BJ (cell line): ENCODE measurements around the gene CDHR3. TPM values are rescaled to one million over a fixed set of nuclear protein-coding genes. Genes with fewer than 3 reads are reported as not detected.

ENCODE experiments used
- CTCF ChIA-PET: fragments of 350-600 bp; formaldehyde crosslinking; extraction: SDS; loops from one replicate; lab custom pipeline; 2021; ENCODE audit warnings: antibody characterized with exemption, inconsistent platforms; lab: Yijun Ruan, JAX
- POLR2A ChIA-PET: fragments of 300-600 bp; sonication (Branson Sonifier 250); formaldehyde crosslinking; extraction: SDS; loops from one replicate; lab custom pipeline; 2021; ENCODE audit warnings: antibody characterized with exemption; lab: Charles Lee
- DNase-seq: peaks from one replicate; pipeline ENCODE4 v3.0.0-alpha.2; 2011; ENCODE audit warnings: low read depth
- H3K27me3 ChIP-seq: 2 replicates; pipeline ENCODE4 v1.6.0; 2011; ENCODE audit warnings: low read length; ENCODE audit not compliant: control insufficient read depth, insufficient read depth
- H3K36me3 ChIP-seq: 2 replicates; pipeline ENCODE4 v1.5.1; 2011; ENCODE audit warnings: low read length; ENCODE audit not compliant: control insufficient read depth, insufficient read depth
- H3K4me3 ChIP-seq: 2 replicates; pipeline ENCODE4 v1.5.1; 2011; ENCODE audit warnings: low read depth, mild to moderate bottlenecking, control low read depth, low read length
- CTCF ChIP-seq: IDR thresholded peaks from 2 replicates; pipeline ENCODE4 v1.5.1; 2011; ENCODE audit warnings: low read depth, mild to moderate bottlenecking, control low read depth, inconsistent platforms, low read length, moderate library complexity; ENCODE audit not compliant: insufficient read depth
- polyA minus RNA-seq: library from RNA; depleted of rRNA, polyadenylated mRNA; stranded (reverse); fragments of >200 nt; gene quantifications from 2 replicates; pipeline ENCODE4 v1.2.3, GENCODE V29; 2011; rRNA and poly(A)+ RNA removed
- polyA plus RNA-seq: library from polyadenylated mRNA; depleted of rRNA; stranded (reverse); fragments of >200 nt; gene quantifications from 2 replicates; pipeline ENCODE4 v1.2.3, GENCODE V29; 2011; rRNA removed

CDHR3 gene
- polyA plus RNA-seq = 2.9 and 3.1 TPM in 2 replicates
- polyA minus RNA-seq = 2.4 and 3.9 TPM in 2 replicates

DNA sequence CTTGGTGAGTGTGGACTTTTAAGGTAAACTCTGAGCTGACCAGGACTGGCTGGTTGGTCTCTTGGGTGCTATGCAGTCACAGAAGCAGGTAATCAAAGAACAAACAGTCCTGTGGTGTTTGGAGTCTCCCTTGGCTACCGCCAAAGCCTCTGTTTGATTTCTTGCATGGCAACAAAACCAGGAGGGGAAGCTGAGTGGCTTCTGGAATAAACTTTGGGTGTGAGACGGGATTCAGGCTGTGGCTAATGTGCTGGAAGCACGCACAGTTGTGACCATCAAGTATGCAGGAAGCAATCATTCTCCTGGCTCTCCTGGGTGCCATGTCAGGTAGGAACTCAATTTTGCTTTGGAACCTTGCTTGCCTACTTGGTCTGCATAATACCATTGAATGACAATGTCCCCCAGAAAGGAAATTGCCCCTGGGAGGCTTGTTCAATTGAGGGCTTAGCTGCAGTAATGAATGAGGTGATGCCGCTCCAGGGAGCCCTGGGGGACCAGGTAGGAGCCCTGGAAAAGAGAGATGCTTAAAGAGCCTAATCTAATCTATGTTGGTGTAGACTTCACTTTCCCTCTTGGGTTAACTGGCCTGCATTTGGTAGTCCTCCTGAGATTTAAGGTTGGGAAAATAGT, at the start of gene CDHR3:
Gene CDHR3, plus strand, starts transcription at position 227 of the 630 bp plus-strand sequence. Its CDS starts 55 bp downstream, at position 282.
- DNase-seq = no peak
- no peaks in the 10 kb centered on the region for H3K36me3 ChIP-seq
- H3K4me3 ChIP-seq = no peak within 1 kb of the TSS
- no peak for TF ChIP-seq CTCF
- H3K27me3 ChIP-seq = peaks cover 18% of the 10 kb centered on the region
- CTCF ChIA-PET = interaction anchor here (0.8 to 1.2 kb wide), 2 partner anchors 10 to 29 kb away, joined by 3 read pairs; no protein-coding TSS in a partner anchor
- POLR2A ChIA-PET = no interaction called here

- Histone ChIP-seq H3K27me3 (no peaks in the 10 kb centered on the region), H3K4me3 (no peak overlapping the region), H3K36me3 (0 out of 2 replicates have a peak, but pooled peaks cover 1% of the 10 kb centered on the region)
- no peak for TF ChIP-seq CTCF
- ChIA-PET CTCF (no interaction called here), POLR2A (no interaction called here)
- no peak for DNase-seq
These were observed 49.1 kb upstream of the CDHR3 start for GRCh38 chr7:105913947-105914346.

DNA sequence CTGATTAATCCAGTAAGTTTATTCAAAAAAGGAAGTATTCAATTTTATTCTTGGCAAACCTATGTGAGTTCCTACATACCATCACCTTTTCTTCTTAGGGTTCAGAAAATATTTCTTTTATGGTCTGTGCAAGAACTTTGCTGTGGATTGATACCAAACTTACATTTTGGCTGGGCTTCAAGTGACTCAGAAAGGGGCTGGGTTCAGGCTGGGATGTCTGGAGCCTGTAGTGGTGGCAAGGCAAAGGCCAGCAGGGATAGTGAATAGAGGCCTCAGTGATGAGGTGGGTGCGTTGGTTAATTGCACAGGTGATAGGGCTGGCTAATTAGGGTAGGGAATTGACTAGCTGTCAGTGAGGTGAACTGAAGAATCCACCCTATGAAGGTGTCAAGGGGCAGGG, 46.5 kb upstream of the CDHR3 start:
- POLR2A ChIA-PET = no interaction called here
- TF ChIP-seq CTCF = no peak
- DNase-seq = no peak
- Histone ChIP-seq H3K27me3 (no peaks in the 10 kb centered on the region), H3K36me3 (no peaks in the 10 kb centered on the region), H3K4me3 (no peak overlapping the region)
- CTCF ChIA-PET = no interaction called here

DNA sequence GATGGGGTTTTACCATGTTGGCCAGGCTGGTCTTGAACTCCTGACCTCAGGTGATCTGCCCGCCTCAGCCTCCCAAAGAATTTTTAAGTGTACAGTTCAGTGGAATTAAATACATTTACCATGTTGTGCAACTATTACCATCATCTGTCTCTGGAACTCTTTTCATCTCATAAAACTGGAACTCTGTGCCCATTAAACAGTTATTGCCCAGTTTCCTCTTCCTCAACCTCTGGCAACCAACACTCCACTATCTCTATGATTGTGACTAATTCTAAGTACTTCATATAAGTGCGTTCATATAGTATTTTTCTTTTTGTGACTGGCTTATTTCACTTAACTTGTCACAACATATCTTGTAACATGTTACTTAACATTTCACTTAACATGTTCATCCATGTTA, 45.4 kb upstream of the CDHR3 start:
- no peak for DNase-seq
- ChIA-PET POLR2A (no interaction called here), CTCF (no interaction called here)

GRCh38 chr7:105920766-105921165, 42.3 kb upstream of the CDHR3 start:
- no peaks in the 10 kb centered on the region for H3K36me3 ChIP-seq
- DNase-seq = no peak
- ChIA-PET POLR2A (no interaction called here), CTCF (interaction anchor here (1.1 kb wide), 1 partner anchor 89 kb away, joined by 3 read pairs; no protein-coding TSS in a partner anchor)
- no peaks in the 10 kb centered on the region for H3K27me3 ChIP-seq
- no peak for TF ChIP-seq CTCF
- no peak overlapping the region for H3K4me3 ChIP-seq

More for the DNA sequence above, 45.4 kb upstream of the CDHR3 start:
- no peak for TF ChIP-seq CTCF
- Histone ChIP-seq H3K4me3 (no peak overlapping the region), H3K27me3 (no peaks in the 10 kb centered on the region), H3K36me3 (no peaks in the 10 kb centered on the region)
